Measurements from ENCODE around the gene KDSR.

The KDSR gene

DNA sequence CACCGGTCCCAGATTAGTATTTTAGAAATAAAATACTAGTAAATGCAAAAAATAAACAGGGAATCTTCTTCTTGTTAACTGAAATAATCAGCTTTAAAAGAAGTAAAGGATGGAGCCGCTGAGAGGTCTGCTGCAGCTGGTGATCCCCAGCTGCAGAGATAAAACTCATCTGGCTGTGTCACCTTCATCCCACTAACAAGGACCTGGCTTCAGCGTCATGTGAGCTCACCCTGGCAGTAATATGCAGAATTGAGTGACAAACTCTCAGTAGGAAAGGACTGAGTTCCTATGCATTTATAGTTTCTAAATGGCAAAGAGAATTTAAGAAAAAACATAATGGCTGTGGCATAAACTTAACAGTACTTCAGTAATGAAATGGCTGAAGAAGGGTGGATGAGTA, 27.9 kb upstream of the KDSR start:
- Histone ChIP-seq H3K36me3 (ENCODE audit: insufficient read depth, low read length) (peaks cover 89% of the 10 kb centered on the region), H3K4me1 (ENCODE audit: insufficient read depth, low read length) (no peaks in the 10 kb centered on the region), H3K9ac (ENCODE audit: low read depth, low read length) (no peak overlapping the region), H3K27ac (ENCODE audit: low read depth, low read length) (no peak overlapping the region), H3K4me3 (ENCODE audit: low read length) (no peak overlapping the region), H3K9me3 (ENCODE audit: insufficient read depth, low read depth, low read length) (no peaks in the 10 kb centered on the region), H3K27me3 (ENCODE audit: insufficient read depth, low read length) (no peaks in the 10 kb centered on the region)
- 92% methylated on average over 2 of the region's 3 CpGs for WGBS

- Histone ChIP-seq H3K9me3 (ENCODE audit: insufficient read depth, low read depth, low read length) (no peaks in the 10 kb centered on the region), H3K36me3 (ENCODE audit: insufficient read depth, low read length) (peaks cover 42% of the 10 kb centered on the region), H3K4me1 (ENCODE audit: insufficient read depth, low read length) (no peaks in the 10 kb centered on the region), H3K27me3 (ENCODE audit: insufficient read depth, low read length) (no peaks in the 10 kb centered on the region), H3K27ac (ENCODE audit: low read depth, low read length) (no peak overlapping the region), H3K4me3 (ENCODE audit: low read length) (no peak overlapping the region), H3K9ac (ENCODE audit: low read depth, low read length) (no peak overlapping the region)
- 100% methylated on average over 2 of the region's 4 CpGs for WGBS
These were observed 20.9 kb upstream of the KDSR start for GRCh38 chr18:63387861-63388260.

DNA sequence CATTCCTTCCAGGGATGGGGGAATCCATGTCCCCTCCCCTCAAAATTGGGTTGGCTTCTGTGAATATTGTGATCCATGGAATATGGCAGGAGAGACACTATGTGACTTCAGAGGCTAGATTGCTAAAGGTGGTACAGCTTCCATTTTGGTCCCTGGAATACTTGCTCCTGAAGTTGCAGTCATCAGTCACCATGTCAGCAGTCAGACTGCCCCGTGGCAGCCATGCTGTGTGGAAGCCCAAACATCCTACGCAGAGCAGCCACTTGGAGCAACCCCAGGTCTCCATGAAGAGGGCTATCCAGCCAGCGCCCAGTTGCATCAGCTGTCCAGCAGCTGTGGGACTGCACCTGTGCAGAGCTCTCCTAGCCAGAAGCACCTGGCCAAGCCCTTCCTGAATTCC, 15.8 kb upstream of the KDSR start:
- Histone ChIP-seq H3K4me1 (ENCODE audit: insufficient read depth, low read length) (no peaks in the 10 kb centered on the region), H3K36me3 (ENCODE audit: insufficient read depth, low read length) (no peaks in the 10 kb centered on the region), H3K9me3 (ENCODE audit: insufficient read depth, low read depth, low read length) (no peaks in the 10 kb centered on the region), H3K9ac (ENCODE audit: low read depth, low read length) (no peak overlapping the region), H3K27ac (ENCODE audit: low read depth, low read length) (no peak overlapping the region), H3K4me3 (ENCODE audit: low read length) (no peak overlapping the region), H3K27me3 (ENCODE audit: insufficient read depth, low read length) (no peaks in the 10 kb centered on the region)
- 77% methylated on average over 3 of the region's 3 CpGs for WGBS

DNA sequence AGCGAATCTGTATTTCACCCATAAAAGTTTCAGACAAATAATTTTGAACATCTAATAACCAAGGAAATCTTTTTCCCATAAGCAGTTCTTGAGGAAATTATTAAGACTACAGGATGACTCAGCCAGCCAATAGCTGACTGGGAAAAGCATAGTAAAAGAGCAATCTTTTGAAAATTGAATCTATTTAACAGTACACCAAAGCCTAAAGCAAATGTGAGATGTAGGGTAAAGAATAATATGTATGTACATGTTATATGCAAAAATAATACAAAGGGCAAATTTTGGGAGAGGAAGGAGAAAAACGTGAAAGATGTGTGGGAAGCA, 12.6 kb upstream of the KDSR start:
- H3K4me1 ChIP-seq (ENCODE audit: insufficient read depth, low read length), result no peaks in the 10 kb centered on the region
- H3K4me3 ChIP-seq (ENCODE audit: low read length), result no peak overlapping the region
- 93% methylated on average over 2 of the region's 2 CpGs for WGBS
- H3K9me3 ChIP-seq (ENCODE audit: insufficient read depth, low read depth, low read length), result peaks cover 5% of the 10 kb centered on the region; the same call in 1 of the 2 replicates
- H3K27ac ChIP-seq (ENCODE audit: low read depth, low read length), result no peak overlapping the region
- H3K9ac ChIP-seq (ENCODE audit: low read depth, low read length), result no peak overlapping the region
- no peaks in the 10 kb centered on the region for H3K36me3 ChIP-seq (ENCODE audit: insufficient read depth, low read length)
- no peaks in the 10 kb centered on the region for H3K27me3 ChIP-seq (ENCODE audit: insufficient read depth, low read length)

DNA sequence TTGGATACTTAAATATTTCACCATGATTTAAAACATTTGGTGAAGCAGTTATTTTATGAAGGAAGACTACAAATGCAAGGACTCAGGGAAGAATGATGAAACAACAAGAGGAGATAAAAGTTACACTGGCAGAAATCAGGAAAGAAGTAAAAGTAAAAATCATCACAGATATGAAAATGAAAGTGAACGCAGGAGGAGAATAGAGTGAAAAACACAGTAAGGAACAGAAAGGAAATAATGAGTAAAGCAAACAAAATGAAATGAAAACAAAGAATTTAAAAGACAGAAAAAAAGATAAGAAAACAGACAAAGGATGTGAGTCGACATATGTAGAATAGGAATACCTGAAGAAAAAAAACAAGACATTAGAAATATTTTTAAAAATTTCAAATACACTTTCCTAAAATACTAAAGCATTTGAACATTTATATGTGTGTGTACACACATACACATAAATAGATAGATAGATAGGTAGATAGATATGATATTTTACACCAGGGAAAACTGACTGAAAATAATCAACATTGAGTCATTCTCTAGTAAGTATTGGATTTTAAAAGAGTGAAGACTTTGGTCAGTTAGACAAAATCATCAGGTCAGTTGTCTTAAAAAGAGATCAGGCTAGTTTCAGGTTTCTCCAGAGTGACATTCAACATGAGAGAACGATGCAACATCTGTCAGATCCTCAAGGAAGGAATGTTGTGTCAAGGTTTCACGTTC, 12.1 kb upstream of the KDSR start:
- H3K27me3 ChIP-seq (ENCODE audit: insufficient read depth, low read length), result no peaks in the 10 kb centered on the region
- no peak overlapping the region for H3K9ac ChIP-seq (ENCODE audit: low read depth, low read length)
- 94% methylated on average over 3 of the region's 4 CpGs for WGBS
- H3K27ac ChIP-seq (ENCODE audit: low read depth, low read length), result no peak overlapping the region
- no peaks in the 10 kb centered on the region for H3K36me3 ChIP-seq (ENCODE audit: insufficient read depth, low read length)
- H3K9me3 ChIP-seq (ENCODE audit: insufficient read depth, low read depth, low read length), result peaks cover 5% of the 10 kb centered on the region; the same call in 1 of the 2 replicates
- no peak overlapping the region for H3K4me3 ChIP-seq (ENCODE audit: low read length)
- H3K4me1 ChIP-seq (ENCODE audit: insufficient read depth, low read length), result no peaks in the 10 kb centered on the region

GRCh38 chr18:63377275-63377980, 10.4 kb upstream of the KDSR start:
- Histone ChIP-seq H3K4me1 (ENCODE audit: insufficient read depth, low read length) (no peaks in the 10 kb centered on the region), H3K27ac (ENCODE audit: low read depth, low read length) (no peak overlapping the region), H3K9me3 (ENCODE audit: insufficient read depth, low read depth, low read length) (peaks cover 5% of the 10 kb centered on the region; the same call in 1 of the 2 replicates), H3K27me3 (ENCODE audit: insufficient read depth, low read length) (no peaks in the 10 kb centered on the region), H3K4me3 (ENCODE audit: low read length) (no peak overlapping the region), H3K36me3 (ENCODE audit: insufficient read depth, low read length) (no peaks in the 10 kb centered on the region), H3K9ac (ENCODE audit: low read depth, low read length) (no peak overlapping the region)
- 98% methylated on average over 2 of the region's 2 CpGs for WGBS

GRCh38 chr18:63376538-63376937, 9.5 kb upstream of the KDSR start:
- 86% methylated on average over 2 of the region's 2 CpGs for WGBS
- H3K27ac ChIP-seq (ENCODE audit: low read depth, low read length), result no peak overlapping the region

GRCh38 chr18:63374540-63374939, 7.5 kb upstream of the KDSR start:
- Histone ChIP-seq H3K9me3 (ENCODE audit: insufficient read depth, low read depth, low read length) (peaks cover 5% of the 10 kb centered on the region; the same call in 1 of the 2 replicates), H3K9ac (ENCODE audit: low read depth, low read length) (no peak overlapping the region), H3K4me3 (ENCODE audit: low read length) (no peak overlapping the region), H3K27ac (ENCODE audit: low read depth, low read length) (no peak overlapping the region), H3K4me1 (ENCODE audit: insufficient read depth, low read length) (no peaks in the 10 kb centered on the region), H3K27me3 (ENCODE audit: insufficient read depth, low read length) (no peaks in the 10 kb centered on the region), H3K36me3 (ENCODE audit: insufficient read depth, low read length) (no peaks in the 10 kb centered on the region)
- WGBS, result 92% methylated on average over 1 of the region's 1 CpG

More at GRCh38 chr18:63376538-63376937, 9.5 kb upstream of the KDSR start:
- Histone ChIP-seq H3K4me1 (ENCODE audit: insufficient read depth, low read length) (no peaks in the 10 kb centered on the region), H3K27me3 (ENCODE audit: insufficient read depth, low read length) (no peaks in the 10 kb centered on the region), H3K36me3 (ENCODE audit: insufficient read depth, low read length) (no peaks in the 10 kb centered on the region), H3K9ac (ENCODE audit: low read depth, low read length) (no peak overlapping the region), H3K9me3 (ENCODE audit: insufficient read depth, low read depth, low read length) (peaks cover 5% of the 10 kb centered on the region; the same call in 1 of the 2 replicates), H3K4me3 (ENCODE audit: low read length) (no peak overlapping the region)

- Histone ChIP-seq H3K27me3 (ENCODE audit: insufficient read depth, low read length) (no peaks in the 10 kb centered on the region), H3K9me3 (ENCODE audit: insufficient read depth, low read depth, low read length) (peaks cover 11% of the 10 kb centered on the region; the same call in 1 of the 2 replicates), H3K9ac (ENCODE audit: low read depth, low read length) (no peak overlapping the region), H3K4me3 (ENCODE audit: low read length) (no peak overlapping the region), H3K36me3 (ENCODE audit: insufficient read depth, low read length) (no peaks in the 10 kb centered on the region), H3K27ac (ENCODE audit: low read depth, low read length) (no peak overlapping the region), H3K4me1 (ENCODE audit: insufficient read depth, low read length) (no peaks in the 10 kb centered on the region)
- WGBS, result 88% methylated on average over 1 of the region's 1 CpG
These were observed 6.2 kb upstream of the KDSR start for GRCh38 chr18:63373161-63373560.

DNA sequence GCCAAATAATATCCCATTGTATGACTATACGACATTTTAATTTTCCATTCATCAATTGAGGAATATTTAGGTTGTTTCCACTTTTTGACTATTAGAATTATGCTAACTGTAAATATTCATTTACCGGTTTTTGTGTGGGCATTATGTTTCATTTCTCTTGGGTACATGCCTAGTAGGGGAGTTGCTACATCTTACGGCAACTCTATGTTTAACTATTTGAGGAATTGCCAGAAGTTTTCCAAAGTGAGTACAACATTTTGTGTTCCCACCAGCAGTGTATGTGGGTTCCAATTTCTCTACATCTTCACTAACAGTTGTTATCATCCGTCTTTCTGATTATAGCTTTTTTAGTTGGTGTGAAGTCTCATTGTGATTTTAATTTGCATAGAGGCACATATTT, 1.6 kb upstream of the KDSR start:
- peaks cover 6% of the 10 kb centered on the region for H3K4me1 ChIP-seq (ENCODE audit: insufficient read depth, low read length)
- H3K4me3 ChIP-seq (ENCODE audit: low read length), result peak overlapping the region; percentile 73; the same call in 1 of the 2 replicates
- no peak overlapping the region for H3K27ac ChIP-seq (ENCODE audit: low read depth, low read length)
- no peak overlapping the region for H3K9ac ChIP-seq (ENCODE audit: low read depth, low read length)
- WGBS, result 90% methylated on average over 3 of the region's 4 CpGs
- H3K36me3 ChIP-seq (ENCODE audit: insufficient read depth, low read length), result peaks cover 3% of the 10 kb centered on the region; the same call in 1 of the 2 replicates
- H3K9me3 ChIP-seq (ENCODE audit: insufficient read depth, low read depth, low read length), result 0 out of 2 replicates have a peak, but pooled peaks cover 6% of the 10 kb centered on the region
- H3K27me3 ChIP-seq (ENCODE audit: insufficient read depth, low read length), result no peaks in the 10 kb centered on the region

DNA sequence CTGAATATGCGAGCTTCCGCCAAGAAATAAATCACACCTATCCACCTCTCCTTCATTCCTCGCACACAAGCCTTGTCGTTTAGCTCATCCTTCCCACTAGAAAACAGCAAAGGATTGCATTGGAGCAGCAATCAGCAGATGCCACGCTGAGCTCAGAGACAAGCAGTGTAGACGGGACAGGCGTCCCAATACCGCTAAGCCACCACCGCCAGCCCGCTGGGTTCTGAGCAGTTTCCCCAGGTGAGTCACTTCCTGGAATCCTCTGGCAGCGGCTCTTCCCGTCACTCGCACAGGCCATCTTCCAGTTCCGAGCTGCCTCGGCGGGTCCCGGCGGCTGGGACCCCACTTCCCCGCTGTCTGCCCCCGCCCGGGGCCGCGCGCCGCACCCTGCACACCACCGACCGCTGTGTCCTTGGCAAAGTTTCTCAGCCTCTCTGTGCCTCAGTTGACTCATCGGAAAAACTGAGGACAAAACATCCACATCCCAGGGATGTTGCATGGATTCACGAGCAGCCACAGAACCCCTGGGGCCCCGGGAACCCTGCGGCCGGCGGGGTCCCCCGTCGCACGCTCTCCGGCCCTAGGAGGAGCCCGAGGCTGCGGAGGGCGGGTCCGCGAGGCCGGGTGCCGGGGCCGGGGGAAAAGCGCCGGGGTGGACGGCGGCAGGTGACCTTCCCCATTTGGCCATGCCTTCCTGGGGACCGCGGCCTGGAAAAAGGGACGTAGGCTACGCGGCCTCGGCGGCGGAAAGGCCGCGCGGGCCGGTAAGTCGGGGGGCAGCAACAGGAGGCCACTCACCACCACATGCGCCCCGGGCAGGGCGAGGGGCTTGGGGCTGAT, 573 bp downstream of the KDSR start:
- H3K9ac ChIP-seq (ENCODE audit: low read depth, low read length), result peak overlapping the region; percentile 84
- WGBS, result under 1% methylated on average over 65 of the region's 65 CpGs
- peaks cover 19% of the 10 kb centered on the region for H3K36me3 ChIP-seq (ENCODE audit: insufficient read depth, low read length)
- H3K4me1 ChIP-seq (ENCODE audit: insufficient read depth, low read length), result peaks cover 6% of the 10 kb centered on the region
- peak overlapping the region; percentile 73 for H3K4me3 ChIP-seq (ENCODE audit: low read length)
- peak overlapping the region; percentile 85; the same call in 1 of the 2 replicates for H3K27ac ChIP-seq (ENCODE audit: low read depth, low read length)
- 0 out of 2 replicates have a peak, but pooled peaks cover 6% of the 10 kb centered on the region for H3K9me3 ChIP-seq (ENCODE audit: insufficient read depth, low read depth, low read length)
- H3K27me3 ChIP-seq (ENCODE audit: insufficient read depth, low read length), result no peaks in the 10 kb centered on the region
